H9 (cell line): Measurements from ENCODE around the gene APOL1. TPM values are rescaled to one million over a fixed set of nuclear protein-coding genes. Genes with fewer than 3 reads are reported as not detected.

Experiments
- DNase-seq: peaks from one replicate; pipeline ENCODE4 v3.0.0-alpha.2; 2017
- H2AFZ ChIP-seq: one replicate; pipeline ENCODE4 v1.6.1; 2013; ENCODE audit warnings: mild to moderate bottlenecking, low read length, control low read depth, moderate library complexity
- H2AK5ac ChIP-seq: 2 replicates; pipeline ENCODE4 v1.6.1; 2013; ENCODE audit warnings: low read length, control low read depth, mixed read lengths; ENCODE audit not compliant: insufficient read length
- H2BK120ac ChIP-seq: one replicate; pipeline ENCODE4 v1.6.1; 2013; ENCODE audit warnings: low read depth, mild to moderate bottlenecking, low read length, control low read depth, inconsistent platforms; ENCODE audit not compliant: poor library complexity, severe bottlenecking
- H2BK12ac ChIP-seq: 2 replicates; pipeline ENCODE4 v1.6.1; 2013; ENCODE audit warnings: low read length, control low read depth, mixed read lengths, low read depth; ENCODE audit not compliant: insufficient read length
- H2BK15ac ChIP-seq: 2 replicates; pipeline ENCODE4 v1.6.1; 2013; ENCODE audit warnings: low read depth, low read length, control low read depth
- H2BK20ac ChIP-seq: one replicate; pipeline ENCODE4 v1.6.1; 2013; ENCODE audit warnings: low read depth, mild to moderate bottlenecking, low read length, control low read depth, inconsistent platforms; ENCODE audit not compliant: poor library complexity, severe bottlenecking
- H2BK5ac ChIP-seq: 2 replicates; pipeline ENCODE4 v1.6.1; 2013; ENCODE audit warnings: low read length, control low read depth, mixed read lengths; ENCODE audit not compliant: insufficient read length
- H3K14ac ChIP-seq: 2 replicates; pipeline ENCODE4 v1.6.1; 2013; ENCODE audit warnings: low read length, control low read depth; ENCODE audit not compliant: insufficient read depth
- H3K18ac ChIP-seq: 2 replicates; pipeline ENCODE4 v1.6.1; 2013; ENCODE audit warnings: low read depth, mild to moderate bottlenecking, mixed read lengths, low read length, control low read depth; ENCODE audit not compliant: insufficient read length
- H3K23ac ChIP-seq: 2 replicates; pipeline ENCODE4 v1.6.1; 2013; ENCODE audit warnings: low read length, control low read depth, mixed read lengths, low read depth; ENCODE audit not compliant: insufficient read length
- H3K23me2 ChIP-seq: 2 replicates; pipeline ENCODE4 v1.6.1; 2013; ENCODE audit warnings: low read depth, mild to moderate bottlenecking, mixed read lengths, low read length, control low read depth; ENCODE audit not compliant: insufficient read length, poor library complexity, severe bottlenecking
- H3K27ac ChIP-seq: 2 replicates; pipeline ENCODE4 v1.5.1; 2013; ENCODE audit warnings: low read length, control low read depth, mixed read lengths, low read depth; ENCODE audit not compliant: insufficient read length
- H3K27me3 ChIP-seq: 2 replicates; pipeline ENCODE4 v1.6.1; 2013; ENCODE audit warnings: low read length, control low read depth, inconsistent platforms; ENCODE audit not compliant: insufficient read depth
- H3K4ac ChIP-seq: 2 replicates; pipeline ENCODE4 v1.6.1; 2013; ENCODE audit warnings: low read depth, mild to moderate bottlenecking, control low read depth, inconsistent platforms, low read length, moderate library complexity
- H3K4me1 ChIP-seq: 2 replicates; pipeline ENCODE4 v1.6.1; 2013; ENCODE audit warnings: low read length, control low read depth, inconsistent platforms; ENCODE audit not compliant: insufficient read depth
- H3K4me2 ChIP-seq: 2 replicates; pipeline ENCODE4 v1.6.1; 2013; ENCODE audit warnings: low read length, control low read depth, mixed read lengths; ENCODE audit not compliant: insufficient read length, insufficient read depth
- H3K56ac ChIP-seq: 2 replicates; pipeline ENCODE4 v1.6.1; 2013; ENCODE audit warnings: low read depth, mild to moderate bottlenecking, mixed read lengths, low read length, control low read depth; ENCODE audit not compliant: insufficient read length
- H3K79me1 ChIP-seq: 2 replicates; pipeline ENCODE4 v1.6.1; 2013; ENCODE audit warnings: low read depth, mild to moderate bottlenecking, moderate library complexity, low read length, control low read depth, inconsistent platforms; ENCODE audit not compliant: insufficient read depth, poor library complexity, severe bottlenecking
- H3K79me2 ChIP-seq: 2 replicates; pipeline ENCODE4 v1.6.1; 2013; ENCODE audit warnings: low read length, control low read depth, inconsistent platforms; ENCODE audit not compliant: insufficient read depth
- H3K9ac ChIP-seq: 2 replicates; pipeline ENCODE4 v1.6.1; 2013; ENCODE audit warnings: low read length, control low read depth, mixed read lengths; ENCODE audit not compliant: insufficient read length; ENCODE audit errors: extremely low read depth
- H3K9me3 ChIP-seq: one replicate; pipeline ENCODE4 v1.6.1; 2013; ENCODE audit warnings: low read depth, low read length, inconsistent platforms; ENCODE audit not compliant: control insufficient read depth
- H3T11ph ChIP-seq: one replicate; pipeline ENCODE4 v1.6.1; 2013; ENCODE audit warnings: mild to moderate bottlenecking, low read length, control low read depth, inconsistent platforms
- H4K20me1 ChIP-seq: one replicate; pipeline ENCODE4 v1.6.1; 2013; ENCODE audit not compliant: control insufficient read depth, insufficient read length, insufficient read depth
- H4K5ac ChIP-seq: 2 replicates; pipeline ENCODE4 v1.6.1; 2013; ENCODE audit warnings: low read depth, mild to moderate bottlenecking, mixed read lengths, low read length, control low read depth; ENCODE audit not compliant: insufficient read length
- H4K8ac ChIP-seq: replicated peaks from 2 replicates; pipeline ENCODE4 v1.6.1; 2013; ENCODE audit warnings: low read length, control low read depth, mixed read lengths, low read depth; ENCODE audit not compliant: insufficient read length
- H4K91ac ChIP-seq: 2 replicates; pipeline ENCODE4 v1.6.1; 2013; ENCODE audit warnings: low read depth, mild to moderate bottlenecking, moderate library complexity, mixed read lengths, low read length, control low read depth; ENCODE audit not compliant: insufficient read length
- H3K27ac Mint-ChIP-seq, 3 experiments: 2 replicates in 2 of 3; 3 replicates in 1 of 3; pipeline ENCODE4 v1.8.0; 2020 to 2021; ENCODE audit warnings: mixed read lengths in 3 of 3, mild to moderate bottlenecking in 1 of 3, moderate library complexity in 1 of 3
- H3K27me3 Mint-ChIP-seq: 2 replicates; pipeline ENCODE4 v1.8.0; 2021; ENCODE audit warnings: low read depth, mild to moderate bottlenecking, moderate library complexity, mixed read lengths
- H3K36me3 Mint-ChIP-seq, 3 experiments: 2 replicates in 2 of 3; 3 replicates in 1 of 3; pipeline ENCODE4 v1.8.0; 2020 to 2021; ENCODE audit warnings: low read depth in 3 of 3, mixed read lengths in 3 of 3; ENCODE audit not compliant: insufficient read depth in 1 of 3
- H3K4me1 Mint-ChIP-seq, 2 experiments: 2 replicates each; pipeline ENCODE4 v1.8.0; 2020; ENCODE audit warnings: mixed read lengths in 2 of 2
- H3K4me3 Mint-ChIP-seq, 2 experiments: 2 replicates in 1 of 2; 3 replicates in 1 of 2; pipeline ENCODE4 v1.8.0; 2020 to 2021; ENCODE audit warnings: mild to moderate bottlenecking in 2 of 2, mixed read lengths in 2 of 2, moderate library complexity in 1 of 2
- H3K9me3 Mint-ChIP-seq, 2 experiments: 2 replicates in 1 of 2; 3 replicates in 1 of 2; pipeline ENCODE4 v1.8.0; 2020; ENCODE audit warnings: mild to moderate bottlenecking in 2 of 2, mixed read lengths in 2 of 2, moderate library complexity in 1 of 2
- CTCF ChIP-seq: fragments of 200-600 bp; sonication (generic); conservative IDR thresholded peaks from 3 replicates; pipeline ENCODE4 v1.8.0; 2021; ENCODE audit warnings: antibody characterized with exemption, mild to moderate bottlenecking
- WGBS: extraction: QIAGEN DNeasy Blood & Tissue Kit; methylation state at CpG from one replicate; pipeline ENCODE4 v1.1.7; 2013; ENCODE audit warnings: missing lambda C conversion rate, low lambda C conversion rate, mixed read lengths; ENCODE audit not compliant: insufficient read length; ENCODE audit errors: extremely low coverage; 5-methylcytosine and 5-hydroxymethylcytosine counted together
- total RNA-seq: library from RNA; stranded (reverse); gene quantifications from 2 replicates; pipeline ENCODE4 v1.2.1, GENCODE V29; 2021

The APOL1 gene
- total RNA-seq, 1 experiment from 2014 or later = not detected

- no peak overlapping the region for H3K14ac ChIP-seq
- H3K18ac ChIP-seq = no peak overlapping the region
- H3K56ac ChIP-seq = no peak overlapping the region
- H2AK5ac ChIP-seq = no peak overlapping the region
- H3K9me3 Mint-ChIP-seq = no peaks in the 10 kb centered on the region; a peak in 1 of 5 replicates
- H3K9me3 ChIP-seq = no peaks in the 10 kb centered on the region
- H4K91ac ChIP-seq = no peak overlapping the region
- no peak overlapping the region for H2BK12ac ChIP-seq
- no peak overlapping the region for H2BK15ac ChIP-seq
- no peak overlapping the region for H3K23ac ChIP-seq
- H3K27ac Mint-ChIP-seq = no peak overlapping the region
- TF ChIP-seq CTCF = no peak
- peak; percentile 54 for DNase-seq
- no peak overlapping the region for H2AFZ ChIP-seq
- H3T11ph ChIP-seq = no peak overlapping the region
- H3K27ac ChIP-seq = no peak overlapping the region
- no peaks in the 10 kb centered on the region for H3K79me1 ChIP-seq
- no peaks in the 10 kb centered on the region for H3K79me2 ChIP-seq
- no peaks in the 10 kb centered on the region for H3K27me3 ChIP-seq
- no peak overlapping the region for H3K4me2 ChIP-seq
- H4K8ac ChIP-seq = no peak overlapping the region
- no peak overlapping the region for H2BK5ac ChIP-seq
- H3K4me3 Mint-ChIP-seq = peak overlapping the region in 1 of 2 experiments; percentile 54; a peak in 1 of 5 replicates
- no peak overlapping the region for H3K9ac ChIP-seq
- H3K4me1 Mint-ChIP-seq = peaks cover 20% of the 10 kb centered on the region in 2 experiments
- H3K4ac ChIP-seq = no peak overlapping the region
- H3K36me3 Mint-ChIP-seq = peaks cover 0 to 2% (median 2%) of the 10 kb centered on the region in 3 experiments; a peak in 1 of 7 replicates
- H3K27me3 Mint-ChIP-seq = peaks cover 8% of the 10 kb centered on the region
- H2BK120ac ChIP-seq = no peak overlapping the region
- H4K5ac ChIP-seq = no peak overlapping the region
- no peaks in the 10 kb centered on the region for H3K4me1 ChIP-seq
- WGBS = no CpG with 5 or more reads among the region's 9 CpGs
- H2BK20ac ChIP-seq = no peak overlapping the region
- no peaks in the 10 kb centered on the region for H3K23me2 ChIP-seq
- no peaks in the 10 kb centered on the region for H4K20me1 ChIP-seq
Measured at GRCh38 chr22:36220451-36220921, 32.4 kb upstream of the APOL1 start.
